Measurements from ENCODE around the gene SPATA1. TPM values are rescaled to one million over a fixed set of nuclear protein-coding genes. Genes with fewer than 3 reads are reported as not detected.

The SPATA1 gene
- total RNA-seq, 4 donors from 2014 or later, result 0.14 to 1.6 TPM; not detected in 2

- 78 to 87% methylated on average over 3 of the region's 3 CpGs for WGBS, 2 donors (ENCODE audit: low coverage in 1 of 2)
- no peak for DNase-seq
- Histone ChIP-seq H3K27ac (no peak overlapping the region), H3K9me3 (no peaks in the 10 kb centered on the region), H3K27me3 (no peaks in the 10 kb centered on the region), H3K36me3 (peaks cover 0 to 49% (median 15%) of the 10 kb centered on the region in 4 donors), H3K4me1 (peaks cover 7 to 30% (median 9%) of the 10 kb centered on the region in 4 donors), H3K4me3 (no peak overlapping the region)
- in situ Hi-C loops (cut with MboI; ENCODE audit: low pct_ligation_motif_present in 1 of 4, low pct_unique_long_range_greater_than_20kb in 1 of 4, low sequenced_read_pairs in 3 of 4) (no loop called here), intact Hi-C loops (cut with DNase I; ENCODE audit: low total_unique reads) (no loop called here)
- TF ChIP-seq POLR2AphosphoS5 (IDR thresholded peaks at IDR 0.05), result no peak
- no peak for TF ChIP-seq EP300 (IDR thresholded peaks at IDR 0.05; ENCODE audit: low read depth)
- TF ChIP-seq, protein P1, sequence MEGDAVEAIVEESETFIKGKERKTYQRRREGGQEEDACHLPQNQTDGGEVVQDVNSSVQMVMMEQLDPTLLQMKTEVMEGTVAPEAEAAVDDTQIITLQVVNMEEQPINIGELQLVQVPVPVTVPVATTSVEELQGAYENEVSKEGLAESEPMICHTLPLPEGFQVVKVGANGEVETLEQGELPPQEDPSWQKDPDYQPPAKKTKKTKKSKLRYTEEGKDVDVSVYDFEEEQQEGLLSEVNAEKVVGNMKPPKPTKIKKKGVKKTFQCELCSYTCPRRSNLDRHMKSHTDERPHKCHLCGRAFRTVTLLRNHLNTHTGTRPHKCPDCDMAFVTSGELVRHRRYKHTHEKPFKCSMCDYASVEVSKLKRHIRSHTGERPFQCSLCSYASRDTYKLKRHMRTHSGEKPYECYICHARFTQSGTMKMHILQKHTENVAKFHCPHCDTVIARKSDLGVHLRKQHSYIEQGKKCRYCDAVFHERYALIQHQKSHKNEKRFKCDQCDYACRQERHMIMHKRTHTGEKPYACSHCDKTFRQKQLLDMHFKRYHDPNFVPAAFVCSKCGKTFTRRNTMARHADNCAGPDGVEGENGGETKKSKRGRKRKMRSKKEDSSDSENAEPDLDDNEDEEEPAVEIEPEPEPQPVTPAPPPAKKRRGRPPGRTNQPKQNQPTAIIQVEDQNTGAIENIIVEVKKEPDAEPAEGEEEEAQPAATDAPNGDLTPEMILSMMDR (IDR thresholded peaks at IDR 0.05), result no peak
- TF ChIP-seq POLR2A (IDR thresholded peaks at IDR 0.05), result no peak
Measured at GRCh38 chr1:84496498-84496897, 9.7 kb upstream of the SPATA1 start.

- in situ Hi-C loops (cut with MboI; ENCODE audit: low pct_ligation_motif_present in 1 of 4, low pct_unique_long_range_greater_than_20kb in 1 of 4, low sequenced_read_pairs in 3 of 4), result no loop called here
- no peaks in the 10 kb centered on the region for H3K9me3 ChIP-seq
- no peaks in the 10 kb centered on the region for H3K27me3 ChIP-seq
- 0 to 42% methylated on average over 1 to 2 of the region's 2 CpGs for WGBS, 2 donors (ENCODE audit: low coverage in 1 of 2)
- intact Hi-C loops (cut with DNase I; ENCODE audit: low total_unique reads), result no loop called here
- no peak overlapping the region for H3K27ac ChIP-seq
- H3K36me3 ChIP-seq, result peaks cover 0 to 36% (median 13%) of the 10 kb centered on the region in 4 donors
- TF ChIP-seq POLR2A (IDR thresholded peaks at IDR 0.05) (no peak), POLR2AphosphoS5 (IDR thresholded peaks at IDR 0.05) (no peak), EP300 (IDR thresholded peaks at IDR 0.05; ENCODE audit: low read depth) (no peak)
- TF ChIP-seq, protein P1 (IDR thresholded peaks at IDR 0.05), result no peak
- peaks cover 8 to 40% (median 17%) of the 10 kb centered on the region in 4 donors for H3K4me1 ChIP-seq
- DNase-seq, result no peak
- no peak overlapping the region for H3K4me3 ChIP-seq
Measured at GRCh38 chr1:84497631-84498275, 8.4 kb upstream of the SPATA1 start.

GRCh38 chr1:84502927-84503326, 3.3 kb upstream of the SPATA1 start:
- Histone ChIP-seq H3K27ac (no peak overlapping the region), H3K4me3 (no peak overlapping the region), H3K4me1 (peaks cover 22 to 67% (median 38%) of the 10 kb centered on the region in 4 donors), H3K9me3 (no peaks in the 10 kb centered on the region), H3K36me3 (peaks cover 0 to 13% (median 3%) of the 10 kb centered on the region in 4 donors), H3K27me3 (no peaks in the 10 kb centered on the region)
- DNase-seq, result no peak
- intact Hi-C loops (cut with DNase I; ENCODE audit: low total_unique reads), result loop anchor here (10.0 kb wide), 2 partner anchors 72 to 102 kb away; partner anchors contain the start of gene CTBS
- TF ChIP-seq POLR2AphosphoS5 (IDR thresholded peaks at IDR 0.05), result no peak
- no peak for TF ChIP-seq EP300 (IDR thresholded peaks at IDR 0.05; ENCODE audit: low read depth)
- TF ChIP-seq, protein P1 (IDR thresholded peaks at IDR 0.05), result no peak
- no peak for TF ChIP-seq POLR2A (IDR thresholded peaks at IDR 0.05)
- 51 to 67% methylated on average over 5 of the region's 5 CpGs for WGBS, 2 donors (ENCODE audit: low coverage in 1 of 2)
- in situ Hi-C loops (cut with MboI; ENCODE audit: low pct_ligation_motif_present in 1 of 4, low pct_unique_long_range_greater_than_20kb in 1 of 4, low sequenced_read_pairs in 3 of 4), result no loop called here

GRCh38 chr1:84504580-84505492, 1.4 kb upstream of the SPATA1 start:
- DNase-seq, result peak; percentile 13
- peaks cover 22 to 58% (median 38%) of the 10 kb centered on the region in 4 donors for H3K4me1 ChIP-seq
- intact Hi-C loops (cut with DNase I; ENCODE audit: low total_unique reads) (loop anchor here (10.0 kb wide), 2 partner anchors 70 to 100 kb away; partner anchors contain the start of gene CTBS), in situ Hi-C loops (cut with MboI; ENCODE audit: low pct_ligation_motif_present in 1 of 4, low pct_unique_long_range_greater_than_20kb in 1 of 4, low sequenced_read_pairs in 3 of 4) (no loop called here)
- 4 to 8% methylated on average over 6 to 17 of the region's 17 CpGs for WGBS, 2 donors (ENCODE audit: low coverage in 1 of 2)
- H3K27me3 ChIP-seq, result no peaks in the 10 kb centered on the region
- peaks cover 0 to 7% (median 0%) of the 10 kb centered on the region in 4 donors for H3K36me3 ChIP-seq
- H3K9me3 ChIP-seq, result no peaks in the 10 kb centered on the region
- peak overlapping the region; percentile 63 to 93 (median 74) for H3K4me3 ChIP-seq
- peak overlapping the region; percentile 96 to 99 (median 97) for H3K27ac ChIP-seq
- TF ChIP-seq POLR2AphosphoS5 (IDR thresholded peaks at IDR 0.05) (no peak), POLR2A (IDR thresholded peaks at IDR 0.05) (no peak), EP300 (IDR thresholded peaks at IDR 0.05; ENCODE audit: low read depth) (no peak)
- TF ChIP-seq, protein P1 (IDR thresholded peaks at IDR 0.05), result no peak
